Heart right ventricle (tissue), 16 donors: ENCODE results near the gene MSH2. TPM values are rescaled to one million over a fixed set of nuclear protein-coding genes. Genes with fewer than 3 reads are reported as not detected.

Source experiments
- ATAC-seq, 8 donors: fragments of 200-7000 bp; cut with Tn5 transposase; one replicate each; pipeline ENCODE4 v1.9.1; 2020; ENCODE audit warnings: mild to moderate bottlenecking in 8 of 8, moderate library complexity in 8 of 8, moderate number of reproducible peaks in 1 of 8
- DNase-seq, 2 donors: peaks; one replicate each; pipeline ENCODE4 v3.0.0-alpha.2; 2020
- H3K27ac ChIP-seq, 10 donors: fragments of 200-600 bp; sonication (generic) in 2 of 10; one replicate each; pipeline versions ENCODE4 v1.5.0 to v1.8.0; 2020 to 2022; ENCODE audit warnings: mild to moderate bottlenecking in 3 of 10
- H3K27me3 ChIP-seq, 7 donors: fragments of 200-600 bp; one replicate each; pipeline ENCODE4 v1.8.0; 2021 to 2022; ENCODE audit warnings: mild to moderate bottlenecking in 2 of 7
- H3K36me3 ChIP-seq, 9 donors: fragments of 200-600 bp; sonication (generic) in 1 of 9; one replicate each; pipeline versions ENCODE4 v1.5.0 to v1.8.0; 2020 to 2022; ENCODE audit warnings: mild to moderate bottlenecking in 2 of 9
- H3K4me1 ChIP-seq, 9 donors: fragments of 200-600 bp; sonication (generic) in 1 of 9; one replicate each; pipeline versions ENCODE4 v1.5.0 to v1.8.0; 2020 to 2022; ENCODE audit warnings: mild to moderate bottlenecking in 4 of 9
- H3K4me3 ChIP-seq, 10 donors: fragments of 200-600 bp; sonication (generic) in 2 of 10; one replicate each; pipeline versions ENCODE4 v1.5.0 to v1.8.0; 2020 to 2022; ENCODE audit warnings: mild to moderate bottlenecking in 7 of 10, moderate library complexity in 2 of 10
- H3K9me3 ChIP-seq, 11 donors: fragments of 200-600 bp in 10 of 11; sonication (generic) in 2 of 11; one replicate each; pipeline versions ENCODE4 v1.5.0 to v1.8.0; 2013 to 2022; ENCODE audit warnings: mild to moderate bottlenecking in 2 of 11, control low read depth in 1 of 11, moderate library complexity in 1 of 11
- WGBS, 2 donors: extraction: QIAGEN DNeasy Blood & Tissue Kit; methylation state at CpG; one replicate each; pipeline ENCODE4 v1.1.7; 2013; ENCODE audit warnings: inconsistent platforms in 1 of 2; 5-methylcytosine and 5-hydroxymethylcytosine counted together
- intact Hi-C, 10 donors: fragments of 100-400 bp; cut with DNase I; formaldehyde crosslinking; loops; one replicate each; pipeline versions ENCODE4 v1.11.1 to v1.14.2; 2022
- long read RNA-seq, 3 donors: library from polyadenylated mRNA; unstranded; transcript quantifications; one replicate each; pipeline ENCODE4 v2.0.0, GENCODE V29; 2020 to 2021
- polyA plus RNA-seq, 2 donors: library from polyadenylated mRNA; stranded (reverse); fragments of 200-250 nt; gene quantifications; one replicate each; pipeline ENCODE4 v1.2.3, GENCODE V29; 2013
- total RNA-seq, 10 donors: library from RNA; stranded (reverse); fragmentation: NEBNext Ultra II Directional in 3 of 10; extraction: Animal tissue kit (Norgen Biotek cat#: 25700) in 3 of 10; gene quantifications; one replicate each; pipeline versions ENCODE4 v1.2.1 to v1.2.4, GENCODE V29; 2021 to 2023
- TF ChIP-seq, protein P1 (sequence below), 9 donors: fragments of 200-600 bp; sonication (generic) in 2 of 9; IDR thresholded peaks; one replicate each; pipeline versions ENCODE4 v1.5.0 to v1.8.0; 2021 to 2022; ENCODE audit warnings: antibody characterized with exemption in 9 of 9, mild to moderate bottlenecking in 5 of 9, moderate library complexity in 1 of 9
- donor health status: Arrhythmogenic right ventricular cardiomyopathy.
- donor health status: ischemic (EF 13 %, LVEDD 7.1; RV severe dilation, severe dysfunction).
- donor health status: healthy with polysubstance abuse.
- donor health status: DM: no; HTN: yes; CAD: no.
- donor health status: DM: no; HTN: no; CAD: no.
- donor health status: ischemic (EF 25% LVEDD 6.9; RV normal size, moderate dysfunction).
- donor health status: ischemic (EF 25% LVEDD 5.7; RV mildly dilated, moderate dysfunction).
- donor health status: healthy.
- donor health status: DM: yes; HTN: yes; CAD: no.
- donor health status: Ischemic cardiomyopathy.
- donor health status: ischemic (EF 35%, LVEDD 5.7; RV mildly dilated, moderate dysfunction).
- donor health status: nonischemic (EF 11% LVEDD 7.7; RV severe dilation, severe dysfunction).
- donor health status: DM: yes; HTN: yes; CAD: no.
- donor health status: PGD.
- donor health status: ischemic (EF 29% LVEDD 5.4; RV normal size, mild dysfunction).
- donor health status: nonischemic (EF 23%, LVEDD 6.1; RV moderate dilation, normal function).

MSH2 gene
- total RNA-seq = 10 to 100 TPM; 10.5 to 18.9 (median 16.7) TPM
- 1 to 10 TPM; 4.3 to 6.5 TPM for polyA plus RNA-seq
- long read RNA-seq, donor 1, transcript MSH2-201 (16 exons, 3,307 nt) = major isoform, 17 of 22 reads
- long read RNA-seq, donor 1, partial matches to known transcripts = 2 of 22 reads
- long read RNA-seq, donor 1, other reads (novel, unspliced or antisense) = 3 of 22 reads
- long read RNA-seq, donor 2, transcript MSH2-201 (16 exons, 3,307 nt) = major isoform, 21 of 24 reads
- long read RNA-seq, donor 2, partial matches to known transcripts = 1 of 24 reads
- long read RNA-seq, donor 2, other reads (novel, unspliced or antisense) = 2 of 24 reads
- long read RNA-seq, donor 3, transcript MSH2-201 (16 exons, 3,307 nt) = major isoform, 24 of 29 reads
- long read RNA-seq, donor 3, partial matches to known transcripts = 2 of 29 reads
- long read RNA-seq, donor 3, other reads (novel, unspliced or antisense) = 3 of 29 reads

DNA sequence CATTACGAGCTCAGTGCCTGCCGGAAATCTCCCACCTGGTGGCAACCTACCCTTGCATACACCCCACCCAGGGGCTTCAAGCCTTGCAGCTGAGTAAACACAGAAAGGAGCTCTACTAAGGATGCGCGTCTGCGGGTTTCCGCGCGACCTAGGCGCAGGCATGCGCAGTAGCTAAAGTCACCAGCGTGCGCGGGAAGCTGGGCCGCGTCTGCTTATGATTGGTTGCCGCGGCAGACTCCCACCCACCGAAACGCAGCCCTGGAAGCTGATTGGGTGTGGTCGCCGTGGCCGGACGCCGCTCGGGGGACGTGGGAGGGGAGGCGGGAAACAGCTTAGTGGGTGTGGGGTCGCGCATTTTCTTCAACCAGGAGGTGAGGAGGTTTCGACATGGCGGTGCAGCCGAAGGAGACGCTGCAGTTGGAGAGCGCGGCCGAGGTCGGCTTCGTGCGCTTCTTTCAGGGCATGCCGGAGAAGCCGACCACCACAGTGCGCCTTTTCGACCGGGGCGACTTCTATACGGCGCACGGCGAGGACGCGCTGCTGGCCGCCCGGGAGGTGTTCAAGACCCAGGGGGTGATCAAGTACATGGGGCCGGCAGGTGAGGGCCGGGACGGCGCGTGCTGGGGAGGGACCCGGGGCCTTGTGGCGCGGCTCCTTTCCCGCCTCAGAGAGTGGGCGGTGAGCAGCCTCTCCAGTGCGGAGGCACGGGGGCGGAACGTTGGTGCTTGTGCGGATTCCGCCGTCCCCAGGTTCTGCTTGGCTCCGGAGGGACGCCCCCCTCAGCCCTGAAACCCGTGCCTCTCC, at the start of gene MSH2:
Gene MSH2, plus strand, starts transcription at position 352 of the 804 bp plus-strand sequence. Its CDS starts 36 bp downstream, at position 388.
- WGBS, 2 donors = 0 to 1% methylated on average over 73 of the region's 73 CpGs

DNA sequence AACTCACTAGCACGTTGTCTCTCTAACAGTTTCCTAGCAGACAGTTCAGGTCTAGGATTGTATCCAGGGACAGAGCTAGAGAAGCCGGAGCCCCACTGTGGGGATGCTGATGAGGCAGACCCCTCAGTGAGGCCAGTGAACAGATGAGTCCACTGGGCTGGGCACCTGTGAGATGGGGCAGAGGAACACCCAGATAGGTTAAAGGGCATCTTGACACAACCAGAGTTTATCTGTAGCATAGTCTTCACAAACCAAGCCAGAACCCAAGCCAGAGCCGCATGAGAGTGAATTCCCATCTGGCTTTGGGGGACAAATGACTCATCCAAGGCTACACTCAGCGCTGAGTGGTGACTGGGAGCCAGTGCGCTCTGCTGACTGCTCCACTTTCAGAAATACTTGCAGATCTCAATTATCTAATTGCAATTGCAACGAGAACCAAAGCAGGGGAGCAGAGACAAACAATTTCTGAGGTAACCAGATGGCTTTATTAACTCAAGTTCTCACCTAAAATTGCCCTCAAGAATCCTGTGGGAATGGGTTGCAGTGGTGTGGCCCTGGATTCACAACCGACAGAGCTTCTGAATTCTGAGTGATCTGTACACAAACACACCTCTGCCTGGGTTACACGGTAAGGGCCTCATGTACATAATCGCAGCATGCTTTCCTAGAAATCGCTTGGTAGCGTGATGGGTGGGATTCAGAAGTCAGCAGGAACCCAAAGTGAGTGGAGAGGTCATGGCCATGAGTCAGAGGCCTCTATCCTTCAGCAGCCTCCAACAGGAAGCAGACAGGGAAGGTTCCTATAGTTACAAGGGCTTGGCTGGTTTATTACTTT, 48.7 kb upstream of the MSH2 start:
- H3K27ac ChIP-seq = no peak overlapping the region
- 82 to 86% methylated on average over 11 of the region's 11 CpGs for WGBS, 2 donors
- peaks cover 0 to 11% (median 0%) of the 10 kb centered on the region in 9 donors for H3K4me1 ChIP-seq
- H3K36me3 ChIP-seq = no peaks in the 10 kb centered on the region
- no peak for DNase-seq
- H3K4me3 ChIP-seq = no peak overlapping the region
- no peak for ATAC-seq
- TF ChIP-seq, protein P1, sequence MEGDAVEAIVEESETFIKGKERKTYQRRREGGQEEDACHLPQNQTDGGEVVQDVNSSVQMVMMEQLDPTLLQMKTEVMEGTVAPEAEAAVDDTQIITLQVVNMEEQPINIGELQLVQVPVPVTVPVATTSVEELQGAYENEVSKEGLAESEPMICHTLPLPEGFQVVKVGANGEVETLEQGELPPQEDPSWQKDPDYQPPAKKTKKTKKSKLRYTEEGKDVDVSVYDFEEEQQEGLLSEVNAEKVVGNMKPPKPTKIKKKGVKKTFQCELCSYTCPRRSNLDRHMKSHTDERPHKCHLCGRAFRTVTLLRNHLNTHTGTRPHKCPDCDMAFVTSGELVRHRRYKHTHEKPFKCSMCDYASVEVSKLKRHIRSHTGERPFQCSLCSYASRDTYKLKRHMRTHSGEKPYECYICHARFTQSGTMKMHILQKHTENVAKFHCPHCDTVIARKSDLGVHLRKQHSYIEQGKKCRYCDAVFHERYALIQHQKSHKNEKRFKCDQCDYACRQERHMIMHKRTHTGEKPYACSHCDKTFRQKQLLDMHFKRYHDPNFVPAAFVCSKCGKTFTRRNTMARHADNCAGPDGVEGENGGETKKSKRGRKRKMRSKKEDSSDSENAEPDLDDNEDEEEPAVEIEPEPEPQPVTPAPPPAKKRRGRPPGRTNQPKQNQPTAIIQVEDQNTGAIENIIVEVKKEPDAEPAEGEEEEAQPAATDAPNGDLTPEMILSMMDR (IDR thresholded peaks at IDR 0.05) = no peak
- H3K27me3 ChIP-seq = no peaks in the 10 kb centered on the region
- no peaks in the 10 kb centered on the region for H3K9me3 ChIP-seq
- intact Hi-C loops = no loop called here

More for the DNA sequence above, at the start of gene MSH2:
- Histone ChIP-seq H3K27me3 (no peaks in the 10 kb centered on the region), H3K36me3 (peaks cover 0 to under 1% (median 0%) of the 10 kb centered on the region in 9 donors), H3K9me3 (no peaks in the 10 kb centered on the region), H3K4me1 (peaks cover 0 to 25% (median 17%) of the 10 kb centered on the region in 9 donors), H3K4me3 (peak within 1 kb of the TSS; percentile 49 to 99 (median 90)), H3K27ac (peak within 1 kb of the TSS in 9 of 10 donors; percentile 12 to 70 (median 66))
- peak; percentile 93 for DNase-seq
- ATAC-seq = peak; percentile 97 to 99 (median 99)
- TF ChIP-seq, protein P1 (IDR thresholded peaks at IDR 0.05) = no peak
- intact Hi-C loops = no loop called here

DNA sequence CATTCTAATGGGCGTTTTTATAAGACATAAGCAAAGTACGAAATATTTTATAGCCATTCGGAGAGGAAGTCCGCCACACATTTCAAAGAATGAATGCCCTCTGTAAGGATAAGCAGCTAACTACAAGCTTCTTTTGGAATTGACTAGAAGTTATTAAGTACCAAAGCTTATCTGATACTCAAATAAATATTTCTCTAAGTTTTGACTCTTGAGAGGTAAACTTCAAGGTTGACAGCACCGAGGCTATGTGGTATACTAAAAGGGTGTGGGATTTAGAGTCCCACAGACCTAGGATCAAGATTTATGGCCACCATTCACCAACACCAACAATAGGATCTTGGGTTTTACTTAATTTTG, 48.1 kb upstream of the MSH2 start:
- no peak overlapping the region for H3K4me3 ChIP-seq
- H3K27ac ChIP-seq = no peak overlapping the region
- no peaks in the 10 kb centered on the region for H3K27me3 ChIP-seq
- intact Hi-C loops = no loop called here
- WGBS, 2 donors = 82 to 86% methylated on average over 5 of the region's 5 CpGs
- TF ChIP-seq, protein P1 (IDR thresholded peaks at IDR 0.05) = no peak
- peaks cover 0 to 11% (median 0%) of the 10 kb centered on the region in 9 donors for H3K4me1 ChIP-seq
- DNase-seq (no peak), ATAC-seq (no peak)
- no peaks in the 10 kb centered on the region for H3K9me3 ChIP-seq
- no peaks in the 10 kb centered on the region for H3K36me3 ChIP-seq
